ENCODE results near the gene SLC27A2.

Gene SLC27A2

DNA sequence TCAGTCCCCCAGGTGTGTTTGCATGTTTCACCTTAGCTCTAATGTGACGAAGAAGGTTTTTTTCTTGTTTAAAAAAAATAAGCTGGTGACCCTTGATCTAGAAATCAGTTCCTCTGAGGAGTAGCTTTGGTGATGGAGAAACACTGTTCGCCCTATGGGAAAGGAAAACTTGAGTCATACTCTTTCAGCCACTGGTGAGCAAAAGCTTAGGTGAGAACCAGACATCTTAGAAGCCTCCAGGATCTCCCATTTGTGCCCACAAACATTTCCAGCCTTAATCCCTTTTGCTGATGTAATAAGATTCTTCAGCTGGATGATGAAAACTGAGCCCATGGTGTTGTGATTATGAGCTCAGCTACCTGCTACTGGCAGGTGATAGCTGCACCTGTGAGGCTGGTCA lies 37.8 kb downstream of the SLC27A2 start:
- in situ Hi-C loops (cut with HindIII; ENCODE audit: low pct_unique_long_range_greater_than_20kb, low sequenced_read_pairs) = no loop called here
- no peak for TF ChIP-seq JUND (IDR thresholded peaks at IDR 0.05; ENCODE audit: low read depth)
- no peak for DNase-seq (ENCODE audit: low read depth in 1 of 2, low spot score in 1 of 2)

DNA sequence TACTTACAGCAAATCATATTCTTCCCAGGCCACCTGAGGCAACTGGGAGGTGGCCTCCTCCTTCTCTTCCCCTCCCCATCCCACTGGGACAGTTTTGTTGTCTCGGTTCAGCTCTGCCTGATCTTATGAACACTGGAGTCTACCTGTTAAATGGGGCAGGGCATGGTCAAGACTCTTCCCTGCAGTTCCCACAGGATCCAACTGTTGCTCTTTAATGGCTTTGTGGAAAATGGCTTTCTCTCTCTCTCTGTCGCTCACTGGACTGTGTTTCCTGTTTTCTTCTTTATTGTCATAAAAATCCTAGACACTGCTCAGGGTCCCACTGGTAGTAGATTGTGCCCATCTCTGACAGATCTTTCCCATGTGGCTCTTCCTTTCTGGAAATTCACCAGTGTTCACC lies 40.2 kb downstream of the SLC27A2 start:
- no peak for DNase-seq (ENCODE audit: low read depth in 1 of 2, low spot score in 1 of 2)
- no peak for TF ChIP-seq JUND (IDR thresholded peaks at IDR 0.05; ENCODE audit: low read depth)
- in situ Hi-C loops (cut with HindIII; ENCODE audit: low pct_unique_long_range_greater_than_20kb, low sequenced_read_pairs) = no loop called here

DNA sequence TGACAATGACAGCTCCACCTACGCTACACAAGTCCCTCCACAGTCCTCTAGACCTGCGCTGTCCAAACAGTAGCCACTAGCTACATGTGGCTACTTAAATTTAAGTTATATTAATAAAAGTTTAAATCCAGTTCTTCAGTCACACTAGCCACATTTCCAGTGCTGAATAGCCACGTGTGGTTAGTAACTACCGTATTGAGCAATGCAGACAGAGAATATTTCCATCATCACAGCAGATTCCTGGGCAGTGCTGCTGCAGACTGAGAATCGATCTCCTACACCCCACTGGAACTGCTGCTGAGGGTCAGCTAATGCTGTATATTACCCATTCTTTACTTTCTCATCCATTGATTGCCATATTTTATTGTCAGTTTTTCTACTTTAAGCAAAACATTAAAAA lies 42.6 kb downstream of the SLC27A2 start:
- TF ChIP-seq JUND (IDR thresholded peaks at IDR 0.05; ENCODE audit: low read depth) = no peak
- in situ Hi-C loops (cut with HindIII; ENCODE audit: low pct_unique_long_range_greater_than_20kb, low sequenced_read_pairs) = no loop called here
- DNase-seq (ENCODE audit: low read depth in 1 of 2, low spot score in 1 of 2) = no peak

DNA sequence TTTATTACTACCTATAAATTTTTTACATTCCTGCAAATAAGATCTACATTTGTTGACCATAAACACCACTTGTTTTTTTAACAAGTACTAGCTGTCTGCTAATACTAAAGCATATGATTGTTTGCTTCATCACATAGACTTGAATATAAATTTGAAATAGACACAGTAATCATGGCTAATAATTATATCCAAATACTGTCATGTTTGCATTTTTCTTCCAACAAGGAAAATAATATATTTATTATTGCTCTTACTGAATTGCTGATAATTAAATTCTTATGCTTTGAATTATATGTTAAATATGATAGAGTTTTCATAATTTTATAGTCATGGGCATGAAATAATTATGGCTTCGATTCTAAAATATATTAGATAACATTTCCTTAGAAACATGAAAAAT lies 43.1 kb downstream of the SLC27A2 start:
- in situ Hi-C loops (cut with HindIII; ENCODE audit: low pct_unique_long_range_greater_than_20kb, low sequenced_read_pairs) = no loop called here
- no peak for DNase-seq (ENCODE audit: low read depth in 1 of 2, low spot score in 1 of 2)
- TF ChIP-seq JUND (IDR thresholded peaks at IDR 0.05; ENCODE audit: low read depth) = no peak

DNA sequence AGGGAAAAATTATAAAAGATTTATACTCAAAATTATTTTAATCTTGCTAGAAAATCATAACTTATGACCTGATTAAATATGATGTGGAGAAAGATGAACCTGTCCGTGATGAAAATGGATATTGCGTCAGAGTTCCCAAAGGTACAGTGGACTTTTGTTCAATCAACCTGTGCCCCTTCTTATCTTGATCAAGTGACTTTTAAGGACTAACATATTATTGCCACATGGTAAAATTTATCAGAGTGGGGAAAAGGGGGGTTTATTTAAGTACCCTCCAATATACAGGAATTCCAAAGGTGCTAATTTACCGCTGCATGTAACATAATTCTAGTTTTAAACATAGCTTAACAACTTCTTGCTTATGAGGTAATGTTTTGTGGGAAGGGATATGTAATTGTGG lies 43.9 kb downstream of the SLC27A2 start:
- no peak for DNase-seq (ENCODE audit: low read depth in 1 of 2, low spot score in 1 of 2)
- in situ Hi-C loops (cut with HindIII; ENCODE audit: low pct_unique_long_range_greater_than_20kb, low sequenced_read_pairs) = no loop called here
- no peak for TF ChIP-seq JUND (IDR thresholded peaks at IDR 0.05; ENCODE audit: low read depth)

DNA sequence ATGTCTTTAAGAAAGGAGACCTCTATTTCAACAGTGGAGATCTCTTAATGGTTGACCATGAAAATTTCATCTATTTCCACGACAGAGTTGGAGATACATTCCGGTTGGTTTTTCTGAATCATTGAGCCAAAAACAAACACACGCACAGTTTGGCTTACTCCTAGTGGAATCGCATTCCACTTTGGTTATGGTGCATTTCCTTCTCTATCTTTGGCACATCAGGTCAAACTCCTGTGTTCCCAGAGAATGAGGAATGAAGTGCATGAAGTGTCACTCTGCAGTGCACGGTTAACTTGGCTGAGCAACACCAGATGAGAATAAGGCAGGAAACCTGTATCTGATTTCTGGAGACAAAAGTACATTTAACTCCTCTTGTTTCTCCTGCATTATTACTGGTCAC lies 45.1 kb downstream of the SLC27A2 start:
- DNase-seq (ENCODE audit: low read depth in 1 of 2, low spot score in 1 of 2) = peak in 1 of 2 experiments; percentile 32
- in situ Hi-C loops (cut with HindIII; ENCODE audit: low pct_unique_long_range_greater_than_20kb, low sequenced_read_pairs) = no loop called here

DNA sequence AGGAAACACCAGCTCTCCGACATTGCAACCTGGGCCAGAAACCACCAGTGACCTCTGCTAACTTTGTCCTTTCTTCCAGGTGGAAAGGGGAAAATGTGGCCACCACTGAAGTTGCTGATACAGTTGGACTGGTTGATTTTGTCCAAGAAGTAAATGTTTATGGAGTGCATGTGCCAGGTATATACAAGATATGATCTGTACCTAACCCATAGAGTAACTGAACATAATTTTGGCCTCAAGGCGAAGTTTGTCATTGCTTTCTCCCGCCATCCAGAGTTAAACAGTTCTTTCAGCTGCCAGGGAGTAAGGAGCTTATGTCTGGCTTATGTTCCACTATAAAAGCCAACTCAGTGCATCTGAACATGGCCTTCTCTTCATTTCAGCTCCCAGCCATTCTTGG lies 46.9 kb downstream of the SLC27A2 start:
- peak; percentile 45 to 77 for DNase-seq (ENCODE audit: low read depth in 1 of 2, low spot score in 1 of 2)
- no peak for TF ChIP-seq JUND (IDR thresholded peaks at IDR 0.05; ENCODE audit: low read depth)
- in situ Hi-C loops (cut with HindIII; ENCODE audit: low pct_unique_long_range_greater_than_20kb, low sequenced_read_pairs) = no loop called here

More for the DNA sequence above, 45.1 kb downstream of the SLC27A2 start:
- no peak for TF ChIP-seq JUND (IDR thresholded peaks at IDR 0.05; ENCODE audit: low read depth)

DNA sequence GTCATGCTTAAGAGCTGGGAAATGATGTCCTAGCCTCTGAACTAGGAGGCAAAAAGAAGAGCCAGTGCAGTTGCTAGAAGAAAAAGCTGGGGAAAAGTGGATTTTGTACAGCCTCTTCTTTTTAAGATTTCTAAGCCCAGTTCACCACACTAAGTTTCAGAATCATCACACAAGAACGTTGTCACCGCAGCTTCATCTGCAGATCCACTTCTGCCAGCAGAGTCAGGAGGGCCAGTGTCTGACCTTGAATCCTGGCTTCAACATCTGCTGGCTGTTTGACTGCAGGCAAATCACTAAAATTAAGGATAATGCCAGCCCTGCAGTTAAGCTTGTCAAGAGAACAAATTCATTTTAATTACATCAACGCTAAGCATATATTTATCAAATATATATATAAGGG lies 47.3 kb downstream of the SLC27A2 start:
- TF ChIP-seq JUND (IDR thresholded peaks at IDR 0.05; ENCODE audit: low read depth) = no peak
- in situ Hi-C loops (cut with HindIII; ENCODE audit: low pct_unique_long_range_greater_than_20kb, low sequenced_read_pairs) = no loop called here
- no peak for DNase-seq (ENCODE audit: low read depth in 1 of 2, low spot score in 1 of 2)

DNA sequence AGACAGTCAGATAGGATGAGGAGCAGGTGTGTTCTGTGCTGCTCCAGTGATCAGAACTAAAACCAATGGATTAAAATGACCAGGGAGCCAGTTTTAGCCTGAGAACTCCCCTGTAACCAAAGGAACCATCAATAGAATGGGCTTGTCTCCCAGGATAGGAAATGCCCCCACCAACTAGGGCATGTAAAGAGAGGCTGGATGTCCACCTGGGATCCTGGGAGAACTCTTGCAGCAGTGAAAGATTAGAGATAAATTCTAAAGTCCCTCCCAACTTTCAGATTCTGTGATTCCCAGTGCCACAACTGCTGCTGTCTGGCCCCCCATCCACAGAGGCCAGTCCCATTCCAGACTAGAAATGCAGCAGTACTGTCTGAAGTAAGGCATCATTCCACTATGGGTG lies 49.8 kb downstream of the SLC27A2 start:
- in situ Hi-C loops (cut with HindIII; ENCODE audit: low pct_unique_long_range_greater_than_20kb, low sequenced_read_pairs) = no loop called here
- no peak for TF ChIP-seq JUND (IDR thresholded peaks at IDR 0.05; ENCODE audit: low read depth)
- DNase-seq (ENCODE audit: low read depth in 1 of 2, low spot score in 1 of 2) = no peak

DNA sequence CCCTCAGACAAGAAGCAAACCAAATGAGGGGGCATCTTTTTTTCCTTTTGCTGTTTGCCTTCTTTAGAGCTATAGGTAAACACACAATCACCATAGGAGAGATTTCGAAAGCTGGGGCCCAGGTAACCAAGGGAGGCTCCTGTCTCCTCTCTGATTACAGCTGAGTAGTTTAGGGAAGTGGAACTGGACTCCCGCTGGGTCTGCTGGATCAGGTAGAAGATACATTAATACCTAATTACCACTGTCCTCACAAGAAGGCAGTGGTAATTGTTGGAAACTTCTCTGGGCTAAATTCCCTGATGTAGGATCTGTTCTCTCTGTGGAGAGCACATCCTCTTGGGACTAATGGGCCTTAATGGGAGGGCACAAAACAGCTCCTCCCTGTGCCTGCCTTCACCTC lies 50.8 kb downstream of the SLC27A2 start:
- DNase-seq (ENCODE audit: low read depth in 1 of 2, low spot score in 1 of 2) = no peak
- no peak for TF ChIP-seq JUND (IDR thresholded peaks at IDR 0.05; ENCODE audit: low read depth)
- in situ Hi-C loops (cut with HindIII; ENCODE audit: low pct_unique_long_range_greater_than_20kb, low sequenced_read_pairs) = no loop called here

DNA sequence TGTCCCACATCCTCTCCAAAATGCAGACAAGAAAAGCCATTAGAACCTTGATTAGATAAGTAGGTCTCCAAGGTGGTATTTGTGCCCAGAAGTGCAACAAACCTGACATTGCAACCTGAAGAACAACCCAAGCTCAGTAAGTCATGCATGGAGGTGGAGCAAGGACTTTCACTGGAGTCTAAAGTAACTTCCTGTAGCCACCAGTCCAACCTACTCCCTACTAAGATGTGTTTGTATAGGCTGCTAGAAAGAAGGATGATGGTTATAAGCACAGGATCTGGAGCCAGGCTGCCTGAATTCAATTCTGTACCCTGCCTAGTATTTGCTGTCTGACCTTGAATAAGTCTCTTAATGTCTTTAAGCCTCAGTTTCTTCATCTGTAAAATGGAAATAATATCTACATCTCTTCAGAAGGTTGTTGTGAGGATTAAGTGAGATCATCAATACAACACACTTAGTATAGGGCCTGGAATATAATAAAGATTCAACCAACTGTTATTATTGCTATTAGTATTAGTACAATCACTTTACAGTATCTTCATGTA lies 51.3 kb downstream of the SLC27A2 start:
- no peak for TF ChIP-seq JUND (IDR thresholded peaks at IDR 0.05; ENCODE audit: low read depth)
- in situ Hi-C loops (cut with HindIII; ENCODE audit: low pct_unique_long_range_greater_than_20kb, low sequenced_read_pairs) = no loop called here
- no peak for DNase-seq (ENCODE audit: low read depth in 1 of 2, low spot score in 1 of 2)

DNA sequence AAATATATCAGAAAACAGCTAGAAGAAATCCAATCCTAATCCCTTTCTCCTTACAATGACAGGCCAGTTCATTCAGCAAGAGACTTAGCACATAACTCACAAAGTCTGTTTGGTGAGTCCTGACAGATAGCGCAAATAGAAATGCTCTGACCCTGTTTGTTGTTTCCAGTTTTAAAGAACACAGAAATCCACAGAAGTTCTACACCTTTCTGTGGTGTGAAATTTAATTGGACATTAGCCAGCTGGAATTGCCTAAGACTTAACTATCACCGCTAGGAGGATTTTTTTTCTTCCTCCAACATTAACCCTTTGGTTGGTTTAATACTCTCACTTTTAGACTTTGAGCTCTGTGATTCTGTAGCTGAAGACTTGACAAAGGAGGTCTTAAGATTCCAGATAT lies 52.8 kb downstream of the SLC27A2 start:
- TF ChIP-seq JUND (IDR thresholded peaks at IDR 0.05; ENCODE audit: low read depth) = no peak
- DNase-seq (ENCODE audit: low read depth in 1 of 2, low spot score in 1 of 2) = no peak
- in situ Hi-C loops (cut with HindIII; ENCODE audit: low pct_unique_long_range_greater_than_20kb, low sequenced_read_pairs) = no loop called here

DNA sequence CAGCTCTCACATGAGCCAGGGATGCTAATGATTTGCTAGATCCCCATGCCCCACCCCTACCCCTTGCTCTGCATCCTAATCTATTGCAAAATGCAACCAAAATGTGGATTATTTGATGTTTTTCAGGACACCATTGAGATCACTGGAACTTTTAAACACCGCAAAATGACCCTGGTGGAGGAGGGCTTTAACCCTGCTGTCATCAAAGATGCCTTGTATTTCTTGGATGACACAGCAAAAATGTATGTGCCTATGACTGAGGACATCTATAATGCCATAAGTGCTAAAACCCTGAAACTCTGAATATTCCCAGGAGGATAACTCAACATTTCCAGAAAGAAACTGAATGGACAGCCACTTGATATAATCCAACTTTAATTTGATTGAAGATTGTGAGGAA lies 53.8 kb downstream of the SLC27A2 start:
- TF ChIP-seq JUND (IDR thresholded peaks at IDR 0.05; ENCODE audit: low read depth) = no peak
- no peak for DNase-seq (ENCODE audit: low read depth in 1 of 2, low spot score in 1 of 2)
- in situ Hi-C loops (cut with HindIII; ENCODE audit: low pct_unique_long_range_greater_than_20kb, low sequenced_read_pairs) = no loop called here

DNA sequence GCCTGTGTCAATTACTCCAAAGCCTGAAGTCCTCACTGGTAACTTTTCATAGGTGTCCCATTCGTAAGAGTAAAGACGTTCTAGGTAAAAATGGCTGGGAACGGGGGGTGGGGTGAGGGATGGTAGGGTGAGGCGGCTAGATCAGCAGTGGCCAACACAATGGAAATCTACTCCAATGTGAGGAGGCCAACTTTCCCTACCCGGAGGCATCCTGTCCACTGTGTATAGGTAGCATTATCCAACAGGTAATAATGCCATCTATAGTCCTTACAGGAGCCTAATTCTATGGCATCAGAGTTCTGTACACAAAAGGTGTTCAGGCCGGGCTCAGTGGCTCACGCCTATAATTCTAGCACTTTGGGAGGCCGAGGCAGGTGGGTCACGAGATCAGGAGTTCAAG lies 54.4 kb downstream of the SLC27A2 start:
- no peak for DNase-seq (ENCODE audit: low read depth in 1 of 2, low spot score in 1 of 2)
- TF ChIP-seq JUND (IDR thresholded peaks at IDR 0.05; ENCODE audit: low read depth) = no peak
- in situ Hi-C loops (cut with HindIII; ENCODE audit: low pct_unique_long_range_greater_than_20kb, low sequenced_read_pairs) = no loop called here
